ENCODE data around the gene RPL31.

The RPL31 gene

GRCh38 chr2:100975521-100975785 lies 26.6 kb upstream of the RPL31 start:
- DNase-seq (ENCODE audit: low read depth): no peak

GRCh38 chr2:100976061-100976460 lies 26.0 kb upstream of the RPL31 start:
- no peak for DNase-seq (ENCODE audit: low read depth)

GRCh38 chr2:100976645-100977391 lies 25.3 kb upstream of the RPL31 start:
- DNase-seq (ENCODE audit: low read depth): no peak

GRCh38 chr2:100977511-100977910 lies 24.6 kb upstream of the RPL31 start:
- DNase-seq (ENCODE audit: low read depth): no peak

GRCh38 chr2:100978582-100979191 lies 23.4 kb upstream of the RPL31 start:
- DNase-seq (ENCODE audit: low read depth): no peak

GRCh38 chr2:100980046-100980445 lies 22.0 kb upstream of the RPL31 start:
- no peak for DNase-seq (ENCODE audit: low read depth)

- DNase-seq (ENCODE audit: low read depth): no peak
Observed at GRCh38 chr2:100981011-100981410, 21.1 kb upstream of the RPL31 start.

GRCh38 chr2:100982431-100982861 lies 19.6 kb upstream of the RPL31 start:
- no peak for DNase-seq (ENCODE audit: low read depth)

GRCh38 chr2:100983201-100983600 lies 18.9 kb upstream of the RPL31 start:
- DNase-seq (ENCODE audit: low read depth): no peak

GRCh38 chr2:100983684-100984310 lies 18.3 kb upstream of the RPL31 start:
- no peak for DNase-seq (ENCODE audit: low read depth)

GRCh38 chr2:100984892-100985307 lies 17.2 kb upstream of the RPL31 start:
- DNase-seq (ENCODE audit: low read depth): no peak

- no peak for DNase-seq (ENCODE audit: low read depth)
Observed at GRCh38 chr2:100986157-100986556, 15.9 kb upstream of the RPL31 start.

- no peak for DNase-seq (ENCODE audit: low read depth)
Observed at GRCh38 chr2:100987536-100987935, 14.6 kb upstream of the RPL31 start.

GRCh38 chr2:100987974-100988373 lies 14.1 kb upstream of the RPL31 start:
- no peak for DNase-seq (ENCODE audit: low read depth)

GRCh38 chr2:100988630-100989417 lies 13.3 kb upstream of the RPL31 start:
- DNase-seq (ENCODE audit: low read depth): peak; percentile 42

GRCh38 chr2:100989666-100990065 lies 12.4 kb upstream of the RPL31 start:
- no peak for DNase-seq (ENCODE audit: low read depth)

- DNase-seq (ENCODE audit: low read depth): no peak
Observed at GRCh38 chr2:100990166-100990565, 11.9 kb upstream of the RPL31 start.

GRCh38 chr2:100990650-100991403 lies 11.3 kb upstream of the RPL31 start:
- DNase-seq (ENCODE audit: low read depth): no peak

- no peak for DNase-seq (ENCODE audit: low read depth)
Observed at GRCh38 chr2:100991404-100991773, 10.7 kb upstream of the RPL31 start.

- DNase-seq (ENCODE audit: low read depth): no peak
Observed at GRCh38 chr2:100992262-100992661, 9.8 kb upstream of the RPL31 start.

- no peak for DNase-seq (ENCODE audit: low read depth)
Observed at GRCh38 chr2:100993294-100993693, 8.8 kb upstream of the RPL31 start.
